ENCODE results near the gene CCDC171. TPM values are rescaled to one million over a fixed set of nuclear protein-coding genes. Genes with fewer than 3 reads are reported as not detected.

The CCDC171 gene
- total RNA-seq, 1 donor from 2014 or later = 1.2 TPM

DNA sequence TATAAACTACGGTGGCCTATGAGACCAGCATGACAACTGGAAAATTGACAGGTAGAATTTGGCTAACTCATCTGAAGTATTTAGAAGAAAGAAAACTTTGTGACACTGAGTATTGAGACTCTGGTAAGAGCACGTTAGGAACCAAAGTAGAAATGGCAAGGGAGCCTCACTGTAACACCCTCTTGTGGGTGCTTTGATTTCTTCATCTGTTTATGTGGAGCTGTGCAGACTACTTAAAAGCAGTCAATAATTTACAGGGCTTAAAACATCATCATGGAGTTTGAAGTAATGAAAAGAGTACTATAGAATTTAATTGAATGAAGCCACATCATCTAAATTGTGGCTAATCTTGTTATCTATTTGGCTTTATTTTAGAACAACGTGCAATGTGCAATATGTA, 414.2 kb downstream of the CCDC171 start:
- no peak for FAIRE-seq

DNA sequence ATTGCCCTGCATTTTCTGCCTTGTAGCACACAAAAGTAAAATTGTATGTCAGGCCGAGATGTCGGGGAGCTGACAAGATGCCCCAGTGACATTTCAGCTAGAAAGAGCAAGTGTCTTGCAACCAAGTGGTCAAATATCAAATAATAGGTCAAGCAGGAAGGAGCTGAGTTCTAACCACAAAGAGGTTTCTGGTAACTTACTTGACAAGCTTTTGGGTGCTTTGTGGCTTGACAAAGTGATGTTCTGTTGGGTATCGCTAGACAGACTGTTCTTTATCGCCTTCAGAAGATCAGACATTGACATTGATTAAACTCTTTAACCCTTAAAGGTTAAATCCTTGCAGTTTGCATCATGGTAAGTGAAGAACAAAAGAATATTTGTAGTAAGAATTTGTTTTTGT, 419.9 kb downstream of the CCDC171 start:
- DNase-seq (ENCODE audit: low read depth) = no peak
- FAIRE-seq = no peak
- no peak for TF ChIP-seq EZH2 (IDR thresholded peaks at IDR 0.05; ENCODE audit: insufficient read depth, low read length)
- TF ChIP-seq, protein P1, sequence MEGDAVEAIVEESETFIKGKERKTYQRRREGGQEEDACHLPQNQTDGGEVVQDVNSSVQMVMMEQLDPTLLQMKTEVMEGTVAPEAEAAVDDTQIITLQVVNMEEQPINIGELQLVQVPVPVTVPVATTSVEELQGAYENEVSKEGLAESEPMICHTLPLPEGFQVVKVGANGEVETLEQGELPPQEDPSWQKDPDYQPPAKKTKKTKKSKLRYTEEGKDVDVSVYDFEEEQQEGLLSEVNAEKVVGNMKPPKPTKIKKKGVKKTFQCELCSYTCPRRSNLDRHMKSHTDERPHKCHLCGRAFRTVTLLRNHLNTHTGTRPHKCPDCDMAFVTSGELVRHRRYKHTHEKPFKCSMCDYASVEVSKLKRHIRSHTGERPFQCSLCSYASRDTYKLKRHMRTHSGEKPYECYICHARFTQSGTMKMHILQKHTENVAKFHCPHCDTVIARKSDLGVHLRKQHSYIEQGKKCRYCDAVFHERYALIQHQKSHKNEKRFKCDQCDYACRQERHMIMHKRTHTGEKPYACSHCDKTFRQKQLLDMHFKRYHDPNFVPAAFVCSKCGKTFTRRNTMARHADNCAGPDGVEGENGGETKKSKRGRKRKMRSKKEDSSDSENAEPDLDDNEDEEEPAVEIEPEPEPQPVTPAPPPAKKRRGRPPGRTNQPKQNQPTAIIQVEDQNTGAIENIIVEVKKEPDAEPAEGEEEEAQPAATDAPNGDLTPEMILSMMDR (IDR thresholded peaks at IDR 0.05; ENCODE audit: insufficient read depth, low read depth, low read length) = no peak
- Histone ChIP-seq H4K20me1 (ENCODE audit: insufficient read depth, low read length) (no peaks in the 10 kb centered on the region), H3K4me1 (ENCODE audit: insufficient read depth, low read length) (no peaks in the 10 kb centered on the region), H3K36me3 (ENCODE audit: insufficient read depth, low read length) (no peaks in the 10 kb centered on the region), H3K27ac (ENCODE audit: low read depth, low read length) (no peak overlapping the region), H3K9me3 (ENCODE audit: insufficient read depth, low read depth, low read length) (no peaks in the 10 kb centered on the region), H3K4me2 (ENCODE audit: low read length) (no peak overlapping the region), H3K79me2 (ENCODE audit: insufficient read depth, low read length) (no peaks in the 10 kb centered on the region), H3K27me3 (ENCODE audit: insufficient read depth, low read length) (no peaks in the 10 kb centered on the region), H2AFZ (ENCODE audit: low read depth, low read length) (no peak overlapping the region), H3K4me3 (ENCODE audit: insufficient read depth, low read depth, low read length) (no peak overlapping the region), H3K9ac (ENCODE audit: low read length) (no peak overlapping the region)
- H3K9me3 Mint-ChIP-seq (ENCODE audit: unreplicated experiment) = no peaks in the 10 kb centered on the region
- H3K4me3 Mint-ChIP-seq (ENCODE audit: unreplicated experiment) = no peak overlapping the region
- H3K27me3 Mint-ChIP-seq (ENCODE audit: low read depth, unreplicated experiment) = no peaks in the 10 kb centered on the region
- no peaks in the 10 kb centered on the region for H3K36me3 Mint-ChIP-seq (ENCODE audit: low read depth, unreplicated experiment)
- peaks cover 8% of the 10 kb centered on the region for H3K4me1 Mint-ChIP-seq (ENCODE audit: low read depth, unreplicated experiment)
- H3K27ac Mint-ChIP-seq (ENCODE audit: unreplicated experiment) = no peak overlapping the region

More for the DNA sequence above, 414.2 kb downstream of the CCDC171 start:
- no peaks in the 10 kb centered on the region for H3K36me3 ChIP-seq (ENCODE audit: insufficient read depth, low read length)
- H3K4me2 ChIP-seq (ENCODE audit: low read length) = no peak overlapping the region
- Mint-ChIP-seq H3K36me3 (ENCODE audit: low read depth, unreplicated experiment) (no peaks in the 10 kb centered on the region), H3K4me3 (ENCODE audit: unreplicated experiment) (no peak overlapping the region), H3K9me3 (ENCODE audit: unreplicated experiment) (no peaks in the 10 kb centered on the region), H3K27ac (ENCODE audit: unreplicated experiment) (no peak overlapping the region), H3K4me1 (ENCODE audit: low read depth, unreplicated experiment) (peaks cover 1% of the 10 kb centered on the region), H3K27me3 (ENCODE audit: low read depth, unreplicated experiment) (no peaks in the 10 kb centered on the region)
- no peak overlapping the region for H3K9ac ChIP-seq (ENCODE audit: low read length)
- no peaks in the 10 kb centered on the region for H3K4me1 ChIP-seq (ENCODE audit: insufficient read depth, low read length)
- TF ChIP-seq EZH2 (IDR thresholded peaks at IDR 0.05; ENCODE audit: insufficient read depth, low read length) = no peak
- TF ChIP-seq, protein P1 (IDR thresholded peaks at IDR 0.05; ENCODE audit: insufficient read depth, low read depth, low read length) = no peak
- H3K27me3 ChIP-seq (ENCODE audit: insufficient read depth, low read length) = no peaks in the 10 kb centered on the region
- no peaks in the 10 kb centered on the region for H3K9me3 ChIP-seq (ENCODE audit: insufficient read depth, low read depth, low read length)
- no peaks in the 10 kb centered on the region for H4K20me1 ChIP-seq (ENCODE audit: insufficient read depth, low read length)
- no peak overlapping the region for H3K27ac ChIP-seq (ENCODE audit: low read depth, low read length)
- H3K79me2 ChIP-seq (ENCODE audit: insufficient read depth, low read length) = no peaks in the 10 kb centered on the region
- no peak overlapping the region for H2AFZ ChIP-seq (ENCODE audit: low read depth, low read length)
- DNase-seq (ENCODE audit: low read depth) = no peak
- H3K4me3 ChIP-seq (ENCODE audit: insufficient read depth, low read depth, low read length) = no peak overlapping the region

DNA sequence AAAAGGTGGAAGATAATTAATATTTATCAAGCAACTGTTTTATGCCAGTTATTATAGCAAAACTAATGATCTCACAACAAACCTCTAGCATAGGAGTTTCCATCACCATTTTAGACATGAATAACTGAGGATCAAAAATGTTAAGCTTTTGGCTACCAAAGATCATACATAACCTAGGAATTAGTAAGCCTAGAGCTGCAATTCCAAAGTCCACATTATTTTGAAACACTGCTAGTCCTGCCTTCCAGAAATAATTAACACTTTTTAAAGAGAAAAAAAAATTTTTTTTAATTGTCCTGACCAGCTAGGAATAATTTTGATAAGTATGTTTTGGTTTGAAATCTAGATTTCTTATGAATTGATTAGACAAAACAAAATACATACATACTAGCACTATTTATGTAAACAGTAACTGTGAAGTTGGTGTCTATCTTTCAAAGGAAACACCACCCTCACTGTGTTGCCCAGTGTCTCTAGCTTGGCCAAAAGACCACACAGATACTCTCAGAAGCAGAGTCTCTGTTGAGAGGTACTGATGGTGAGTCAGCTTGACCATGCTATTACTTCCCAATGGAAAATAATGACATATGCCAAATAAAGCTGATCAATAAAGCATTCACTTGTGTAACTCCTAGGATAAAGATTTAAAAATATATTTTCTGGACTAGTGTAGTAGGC, 422.4 kb downstream of the CCDC171 start:
- Histone ChIP-seq H3K79me2 (ENCODE audit: insufficient read depth, low read length) (no peaks in the 10 kb centered on the region), H3K9me3 (ENCODE audit: insufficient read depth, low read depth, low read length) (no peaks in the 10 kb centered on the region), H3K27me3 (ENCODE audit: insufficient read depth, low read length) (no peaks in the 10 kb centered on the region), H3K36me3 (ENCODE audit: insufficient read depth, low read length) (no peaks in the 10 kb centered on the region), H3K4me3 (ENCODE audit: insufficient read depth, low read depth, low read length) (no peak overlapping the region), H3K9ac (ENCODE audit: low read length) (no peak overlapping the region), H4K20me1 (ENCODE audit: insufficient read depth, low read length) (no peaks in the 10 kb centered on the region), H2AFZ (ENCODE audit: low read depth, low read length) (no peak overlapping the region), H3K4me1 (ENCODE audit: insufficient read depth, low read length) (no peaks in the 10 kb centered on the region), H3K4me2 (ENCODE audit: low read length) (no peak overlapping the region), H3K27ac (ENCODE audit: low read depth, low read length) (no peak overlapping the region)
- no peak for FAIRE-seq
- Mint-ChIP-seq H3K4me1 (ENCODE audit: low read depth, unreplicated experiment) (peaks cover 9% of the 10 kb centered on the region), H3K36me3 (ENCODE audit: low read depth, unreplicated experiment) (no peaks in the 10 kb centered on the region), H3K9me3 (ENCODE audit: unreplicated experiment) (no peaks in the 10 kb centered on the region), H3K4me3 (ENCODE audit: unreplicated experiment) (no peak overlapping the region), H3K27me3 (ENCODE audit: low read depth, unreplicated experiment) (no peaks in the 10 kb centered on the region), H3K27ac (ENCODE audit: unreplicated experiment) (no peak overlapping the region)
- TF ChIP-seq, protein P1 (IDR thresholded peaks at IDR 0.05; ENCODE audit: insufficient read depth, low read depth, low read length) = no peak
- no peak for TF ChIP-seq EZH2 (IDR thresholded peaks at IDR 0.05; ENCODE audit: insufficient read depth, low read length)
- no peak for DNase-seq (ENCODE audit: low read depth)

Data from astrocyte (in vitro differentiated cells and primary cell).